H1 (cell line): Measurements from ENCODE around the gene FJX1. TPM values are rescaled to one million over a fixed set of nuclear protein-coding genes. Genes with fewer than 3 reads are reported as not detected.

ENCODE experiments used
- CTCF ChIA-PET: fragments of 300-600 bp; sonication (Branson Sonifier 250); formaldehyde crosslinking; loops from one replicate; lab custom pipeline; 2021; ENCODE audit not compliant: partially characterized antibody; lab: Charles Lee
- POLR2A ChIA-PET: fragments of 300-600 bp; sonication (Branson Sonifier 250); formaldehyde crosslinking; loops from one replicate; lab custom pipeline; 2021; ENCODE audit warnings: inconsistent platforms; ENCODE audit not compliant: partially characterized antibody; lab: Charles Lee
- DNase-seq, 2 experiments: peaks; one replicate each; pipeline versions ENCODE4 v3.0.0 to v3.0.0-alpha.2; 2010 to 2022; ENCODE audit warnings: low spot score in 2 of 2, low read depth in 1 of 2, mixed read lengths in 1 of 2
- FAIRE-seq: peaks from 2 replicates; lab custom pipeline; 2011; peaks lifted over from hg19 to GRCh38; lab: Jason Lieb, UNC
- H2AFZ ChIP-seq: 2 replicates; pipeline ENCODE4 v1.8.1; 2012; ENCODE audit warnings: low read length, inconsistent platforms
- H2AK5ac ChIP-seq: 2 replicates; pipeline ENCODE4 v1.6.1; 2013; ENCODE audit warnings: low read depth, low read length
- H2BK120ac ChIP-seq: replicated peaks from 2 replicates; pipeline ENCODE3; 2013; ENCODE audit warnings: low read depth, low read length, inconsistent platforms
- H2BK12ac ChIP-seq: 2 replicates; pipeline ENCODE4 v1.6.1; 2013; ENCODE audit warnings: low read depth, low read length
- H2BK15ac ChIP-seq: 2 replicates; pipeline ENCODE4 v1.6.1; 2013; ENCODE audit warnings: low read length
- H2BK20ac ChIP-seq: 2 replicates; pipeline ENCODE4 v1.6.1; 2013; ENCODE audit warnings: low read length
- H2BK5ac ChIP-seq: 2 replicates; pipeline ENCODE4 v1.6.1; 2013; ENCODE audit warnings: low read depth, low read length
- H3K14ac ChIP-seq: 2 replicates; pipeline ENCODE4 v1.6.1; 2013; ENCODE audit warnings: inconsistent platforms; ENCODE audit not compliant: insufficient read length
- H3K18ac ChIP-seq: 2 replicates; pipeline ENCODE4 v1.6.1; 2013; ENCODE audit warnings: low read length; ENCODE audit errors: extremely low read depth
- H3K23ac ChIP-seq: 2 replicates; pipeline ENCODE4 v1.6.1; 2013; ENCODE audit warnings: inconsistent platforms; ENCODE audit not compliant: insufficient read length
- H3K23me2 ChIP-seq: 2 replicates; pipeline ENCODE4 v1.6.1; 2013; ENCODE audit warnings: low read depth, low read length
- H3K27ac ChIP-seq: 2 replicates; pipeline ENCODE4 v1.6.1; 2011; ENCODE audit warnings: low read depth, low read length, inconsistent platforms
- H3K27me3 ChIP-seq, 4 experiments: replicated peaks in 1 of 4; 1 replicate in 1 of 4; 2 replicates in 3 of 4; pipeline versions ENCODE4 v1.6.1 to v1.8.1; 2011 to 2013; ENCODE audit warnings: low read length in 3 of 4, mild to moderate bottlenecking in 3 of 4, inconsistent platforms in 2 of 4, mixed read lengths in 2 of 4, moderate library complexity in 1 of 4; ENCODE audit not compliant: control insufficient read depth in 3 of 4, insufficient read depth in 3 of 4; ENCODE audit errors: extremely low read depth in 1 of 4
- H3K36me3 ChIP-seq, 4 experiments: 2 replicates each; pipeline versions ENCODE4 v1.6.1 to v1.8.1; 2011 to 2013; ENCODE audit warnings: mild to moderate bottlenecking in 4 of 4, low read length in 3 of 4, moderate library complexity in 2 of 4, control low read depth in 1 of 4, inconsistent platforms in 1 of 4; ENCODE audit not compliant: insufficient read depth in 4 of 4, control insufficient read depth in 2 of 4
- H3K4ac ChIP-seq: replicated peaks from 2 replicates; pipeline ENCODE3; 2013; ENCODE audit warnings: low read length, low read depth, mixed read lengths, inconsistent platforms; ENCODE audit not compliant: insufficient read length
- H3K4me1 ChIP-seq, 4 experiments: replicated peaks in 1 of 4; 1 replicate in 1 of 4; 2 replicates in 3 of 4; pipeline versions ENCODE4 v1.6.1 to v1.8.1; 2011 to 2013; ENCODE audit warnings: low read length in 3 of 4, inconsistent platforms in 2 of 4, mixed read lengths in 1 of 4; ENCODE audit not compliant: insufficient read depth in 4 of 4, control insufficient read depth in 3 of 4
- H3K4me2 ChIP-seq, 2 experiments: 2 replicates each; pipeline versions ENCODE4 v1.6.1 to v1.8.1; 2011 to 2013; ENCODE audit warnings: low read depth in 2 of 2, low read length in 2 of 2, control low read depth in 1 of 2, inconsistent platforms in 1 of 2, mild to moderate bottlenecking in 1 of 2; ENCODE audit not compliant: insufficient read depth in 1 of 2
- H3K4me3 ChIP-seq, 4 experiments: fragments of 200-600, 300-600 bp in 1 of 4; sonication (generic), shearing (Covaris generic), sonication (Bioruptor Twin) in 1 of 4; 2 replicates each; pipeline versions ENCODE4 v1.5.1 to v1.8.1; 2011 to 2016; ENCODE audit warnings: low read length in 4 of 4, low read depth in 3 of 4, control low read depth in 2 of 4, inconsistent platforms in 2 of 4, mild to moderate bottlenecking in 2 of 4, mixed read lengths in 1 of 4, moderate library complexity in 1 of 4; ENCODE audit not compliant: insufficient read depth in 2 of 4; ENCODE audit errors: extremely low read depth in 1 of 4
- H3K56ac ChIP-seq: replicated peaks from 2 replicates; pipeline ENCODE3; 2013; ENCODE audit warnings: low read depth, mild to moderate bottlenecking, mixed read lengths, low read length, inconsistent platforms; ENCODE audit not compliant: insufficient read length
- H3K79me1 ChIP-seq: 2 replicates; pipeline ENCODE4 v1.6.1; 2013; ENCODE audit warnings: low read depth, low read length, control low read depth
- H3K79me2 ChIP-seq, 2 experiments: 2 replicates each; pipeline versions ENCODE4 v1.6.1 to v1.8.1; 2012 to 2013; ENCODE audit warnings: low read length in 2 of 2, mild to moderate bottlenecking in 2 of 2, inconsistent platforms in 1 of 2; ENCODE audit not compliant: insufficient read depth in 2 of 2, control insufficient read depth in 1 of 2
- H3K9ac ChIP-seq, 4 experiments: replicated peaks in 1 of 4; 1 replicate in 1 of 4; 2 replicates in 3 of 4; pipeline versions ENCODE4 v1.6.1 to v1.8.1; 2011 to 2013; ENCODE audit warnings: low read depth in 3 of 4, low read length in 3 of 4, control low read depth in 2 of 4, mild to moderate bottlenecking in 2 of 4, moderate library complexity in 2 of 4, inconsistent platforms in 1 of 4; ENCODE audit errors: extremely low read depth in 1 of 4
- H3K9me3 ChIP-seq, 2 experiments: 2 replicates each; pipeline versions ENCODE4 v1.6.1 to v1.8.1; 2012 to 2013; ENCODE audit warnings: mild to moderate bottlenecking in 2 of 2, moderate library complexity in 2 of 2, control low read depth in 1 of 2, inconsistent platforms in 1 of 2, low read depth in 1 of 2, low read length in 1 of 2, mixed read lengths in 1 of 2; ENCODE audit not compliant: insufficient read depth in 2 of 2
- H4K20me1 ChIP-seq, 2 experiments: replicated peaks in 1 of 2; 2 replicates each; pipeline versions ENCODE3 to v1.8.1; 2011 to 2013; ENCODE audit warnings: inconsistent platforms in 2 of 2, low read length in 2 of 2, mild to moderate bottlenecking in 1 of 2; ENCODE audit not compliant: insufficient read depth in 2 of 2, control insufficient read depth in 1 of 2
- H4K5ac ChIP-seq: 2 replicates; pipeline ENCODE4 v1.6.1; 2013; ENCODE audit warnings: low read length, low read depth, mixed read lengths, inconsistent platforms; ENCODE audit not compliant: insufficient read length
- H4K8ac ChIP-seq: 2 replicates; pipeline ENCODE4 v1.8.0; 2013; ENCODE audit warnings: mild to moderate bottlenecking, moderate library complexity, low read length, inconsistent platforms; ENCODE audit not compliant: insufficient read depth; ENCODE audit errors: extremely low read depth
- H4K91ac ChIP-seq: replicated peaks from 2 replicates; pipeline ENCODE3; 2013; ENCODE audit warnings: low read length, mixed read lengths, inconsistent platforms; ENCODE audit not compliant: insufficient read length
- CTBP2 ChIP-seq: IDR thresholded peaks from 2 replicates; pipeline ENCODE4 v1.7.0; 2011; ENCODE audit warnings: borderline replicate concordance, mild to moderate bottlenecking, moderate library complexity, mixed read lengths, low read length; ENCODE audit not compliant: insufficient read depth, insufficient read length
- EZH2 ChIP-seq: fragments of 200-600 bp; sonication (generic); IDR thresholded peaks from 2 replicates; pipeline ENCODE4 v1.7.1; 2012; ENCODE audit warnings: low read depth, mild to moderate bottlenecking, moderate library complexity, low read length, inconsistent platforms; ENCODE audit not compliant: severe bottlenecking
- TCF12 ChIP-seq: IDR thresholded peaks from 2 replicates; pipeline ENCODE4 v1.6.1; 2011; ENCODE audit warnings: low read depth, mild to moderate bottlenecking, low read length
- WGBS, 2 experiments: shearing (Covaris generic) in 1 of 2; methylation state at CpG; one replicate each; pipeline versions ENCODE4 v1.1.6 to v1.1.7; 2013 to 2015; ENCODE audit warnings: low lambda C conversion rate in 2 of 2, mixed read lengths in 2 of 2, inconsistent platforms in 1 of 2, low coverage in 1 of 2, missing lambda C conversion rate in 1 of 2; ENCODE audit not compliant: insufficient replicate concordance in 2 of 2, insufficient coverage in 1 of 2, insufficient read length in 1 of 2; ENCODE audit errors: extremely low coverage in 1 of 2, missing lambda C conversion rate in 1 of 2; 5-methylcytosine and 5-hydroxymethylcytosine counted together
- polyA plus RNA-seq, 7 experiments: library from polyadenylated mRNA; depleted of rRNA in 3 of 7; stranded (reverse) in 5 of 7; unstranded in 2 of 7; fragments of >200 nt in 5 of 7; fragments of 200-250 nt in 2 of 7; gene quantifications; 1 replicate in 5 of 7; 2 replicates in 1 of 7; 4 replicates in 1 of 7; pipeline versions ENCODE4 v1.2.1 to v1.2.3, GENCODE V29; 2011 to 2013; ENCODE audit warnings: missing spikeins in 2 of 7, mixed read lengths in 2 of 7
- total RNA-seq: library from RNA; stranded (reverse); fragmentation: NEBNext Ultra II Directional; extraction: Animal tissue kit (Norgen Biotek cat#: 25700); gene quantifications from 2 replicates; pipeline ENCODE4 v1.2.1, GENCODE V29; 2021
- TF ChIP-seq, protein P1 (sequence below): IDR thresholded peaks from 2 replicates; pipeline ENCODE4 v1.6.1; 2012; ENCODE audit warnings: inconsistent platforms

FJX1 gene
- total and polyA plus RNA-seq, 2 of the 8 experiments (the other 6 are each of a cell fraction or from before 2014, with no cell fraction given) = 6.3 to 13.3 TPM

DNA sequence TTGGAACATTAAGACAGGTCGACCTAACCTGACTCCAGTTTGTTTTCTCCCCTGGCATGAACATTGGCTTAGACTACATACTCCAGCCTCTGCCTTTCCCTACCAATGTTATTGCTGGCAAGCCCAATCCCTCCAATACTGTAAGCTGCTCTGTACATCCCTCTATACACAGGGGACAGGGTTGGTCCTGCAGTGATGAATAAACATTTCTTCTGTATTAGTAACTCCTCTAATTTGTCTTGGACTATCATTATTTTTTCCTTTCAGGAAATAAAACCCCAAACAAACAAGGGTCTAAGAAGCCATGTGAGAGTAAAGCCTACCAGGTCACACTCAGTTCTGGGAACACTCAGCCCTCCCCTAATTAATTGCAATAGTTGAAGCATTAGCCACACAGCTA, 35.1 kb upstream of the FJX1 start:
- Histone ChIP-seq H3K79me2 (no peaks in the 10 kb centered on the region), H3K23me2 (no peaks in the 10 kb centered on the region), H4K20me1 (no peaks in the 10 kb centered on the region), H3K18ac (no peak overlapping the region), H3K36me3 (no peaks in the 10 kb centered on the region), H3K79me1 (no peaks in the 10 kb centered on the region), H3K23ac (no peak overlapping the region), H4K91ac (no peak overlapping the region), H3K4me1 (no peaks in the 10 kb centered on the region), H4K8ac (no peak overlapping the region), H2AFZ (no peak overlapping the region), H2AK5ac (no peak overlapping the region), H2BK20ac (no peak overlapping the region), H3K4me3 (no peak overlapping the region), H3K4ac (no peak overlapping the region), H2BK15ac (no peak overlapping the region), H3K9ac (no peak overlapping the region), H2BK5ac (no peak overlapping the region), H4K5ac (no peak overlapping the region), H3K4me2 (no peak overlapping the region), H2BK120ac (no peak overlapping the region), H3K9me3 (no peaks in the 10 kb centered on the region), H3K27ac (no peak overlapping the region), H3K14ac (no peak overlapping the region), H3K56ac (no peak overlapping the region), H3K27me3 (peaks cover 0 to 2% (median 0%) of the 10 kb centered on the region in 4 experiments; a peak in 2 of 7 replicates), H2BK12ac (no peak overlapping the region)
- DNase-seq (no peak), FAIRE-seq (no peak)
- ChIA-PET CTCF (interaction anchor here (1.5 to 1.6 kb wide), 2 partner anchors 15 to 16 kb away, joined by 3 to 4 read pairs; no protein-coding TSS in a partner anchor), POLR2A (no interaction called here)
- WGBS, 2 experiments = 78% methylated on average over 1 of the region's 1 CpG; no CpG with 5 or more reads in 1 of the 2 experiments
- TF ChIP-seq, protein P1, sequence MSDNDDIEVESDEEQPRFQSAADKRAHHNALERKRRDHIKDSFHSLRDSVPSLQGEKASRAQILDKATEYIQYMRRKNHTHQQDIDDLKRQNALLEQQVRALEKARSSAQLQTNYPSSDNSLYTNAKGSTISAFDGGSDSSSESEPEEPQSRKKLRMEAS = no peak
- no peak for TF ChIP-seq EZH2
- TF ChIP-seq CTBP2 = no peak
- no peak for TF ChIP-seq TCF12
